Testis (tissue), 3 donors: ENCODE results near the gene KIF20B. TPM values are rescaled to one million over a fixed set of nuclear protein-coding genes. Genes with fewer than 3 reads are reported as not detected.

Experiments
- DNase-seq: peaks from one replicate; pipeline ENCODE4 v3.0.0-alpha.2; 2019
- H3K27ac ChIP-seq, 2 donors: fragments of 200-600 bp; sonication (generic); one replicate each; pipeline ENCODE4 v1.5.1; 2019
- H3K27me3 ChIP-seq: fragments of 200-600 bp; sonication (generic); one replicate; pipeline ENCODE4 v1.5.1; 2019
- H3K36me3 ChIP-seq: fragments of 200-600 bp; sonication (generic); one replicate; pipeline ENCODE4 v1.5.1; 2017; ENCODE audit warnings: low read depth; ENCODE audit errors: missing control alignments
- H3K4me1 ChIP-seq: fragments of 200-600 bp; sonication (generic); one replicate; pipeline ENCODE4 v1.5.1; 2019
- H3K4me3 ChIP-seq, 2 donors: fragments of 200-600 bp; sonication (generic); one replicate each; pipeline ENCODE4 v1.5.1; 2017 to 2019
- H3K9me3 ChIP-seq: fragments of 200-600 bp; sonication (generic); one replicate; pipeline ENCODE4 v1.5.1; 2017
- CTCF ChIP-seq, 3 experiments: fragments of 450-650 bp in 2 of 3; fragments of 200-600 bp in 1 of 3; sonication (generic) in 1 of 3; IDR thresholded peaks; one replicate each; pipeline ENCODE4 v1.5.1; 2016 to 2019; ENCODE audit warnings: antibody characterized with exemption in 3 of 3, mild to moderate bottlenecking in 2 of 3, moderate library complexity in 1 of 3
- POLR2A ChIP-seq: fragments of 450-650 bp; IDR thresholded peaks from one replicate; pipeline ENCODE4 v1.6.1; 2017; ENCODE audit warnings: antibody characterized with exemption, mild to moderate bottlenecking, moderate library complexity
- WGBS, 2 donors: methylation state at CpG; one replicate each; pipeline ENCODE4 v1.1.5; 2018; 5-methylcytosine and 5-hydroxymethylcytosine counted together
- intact Hi-C: fragments of 100-400 bp; cut with DNase I; formaldehyde crosslinking; loops from one replicate; pipeline ENCODE4 v1.15.1; 2023; ENCODE audit warnings: low total_unique reads
- polyA plus RNA-seq: library from polyadenylated mRNA; stranded (reverse); fragments of 350-450 nt; fragmentation: Illumina TruSeq; extraction: RNeasy Lipid Tissue Mini Kit (QIAGEN cat#74804); gene quantifications from one replicate; pipeline ENCODE4 v1.2.3, GENCODE V29; 2014; ENCODE audit warnings: low read depth, low replicate concordance; ENCODE audit not compliant: insufficient read depth
- total RNA-seq, 2 donors: library from RNA; depleted of rRNA; stranded (reverse); fragments of >200 nt; gene quantifications; one replicate each; pipeline ENCODE4 v1.2.3, GENCODE V29; 2016

KIF20B gene
- total and polyA plus RNA-seq, 3 donors from 2014 or later, result 3.0 to 16.9 (median 12.0) TPM

GRCh38 chr10:89684604-89685003 is 16.8 kb upstream of the KIF20B start:
- WGBS, 2 donors, result 93 to 100% methylated on average over 2 of the region's 2 CpGs
- intact Hi-C loops, result no loop called here
- Histone ChIP-seq H3K27ac (no peak overlapping the region), H3K4me1 (no peaks in the 10 kb centered on the region), H3K4me3 (no peak overlapping the region), H3K36me3 (no peaks in the 10 kb centered on the region), H3K27me3 (no peaks in the 10 kb centered on the region), H3K9me3 (no peaks in the 10 kb centered on the region)
- DNase-seq, result no peak
- TF ChIP-seq CTCF (IDR thresholded peaks at IDR 0.05) (no peak), POLR2A (no peak)

- Histone ChIP-seq H3K4me1 (no peaks in the 10 kb centered on the region), H3K4me3 (no peak overlapping the region), H3K9me3 (no peaks in the 10 kb centered on the region), H3K27ac (no peak overlapping the region), H3K27me3 (no peaks in the 10 kb centered on the region), H3K36me3 (no peaks in the 10 kb centered on the region)
- intact Hi-C loops, result no loop called here
- DNase-seq, result no peak
- 89 to 91% methylated on average over 4 of the region's 4 CpGs for WGBS, 2 donors
- TF ChIP-seq POLR2A (no peak), CTCF (IDR thresholded peaks at IDR 0.05) (no peak)
Observed at GRCh38 chr10:89685936-89686335, 15.5 kb upstream of the KIF20B start.

- H3K27ac ChIP-seq, result no peak overlapping the region
- DNase-seq, result no peak
- intact Hi-C loops, result no loop called here
- no peaks in the 10 kb centered on the region for H3K4me1 ChIP-seq
- no peaks in the 10 kb centered on the region for H3K9me3 ChIP-seq
- H3K4me3 ChIP-seq, result no peak overlapping the region
- no peak for TF ChIP-seq POLR2A
- no peaks in the 10 kb centered on the region for H3K36me3 ChIP-seq
- no peaks in the 10 kb centered on the region for H3K27me3 ChIP-seq
- WGBS, 2 donors, result 47 to 91% methylated on average over 2 of the region's 2 CpGs
Observed at GRCh38 chr10:89690027-89690426, 11.4 kb upstream of the KIF20B start.

- no peak overlapping the region for H3K27ac ChIP-seq
- H3K27me3 ChIP-seq, result no peaks in the 10 kb centered on the region
- TF ChIP-seq CTCF (IDR thresholded peaks at IDR 0.05) (no peak), POLR2A (no peak)
- WGBS, 2 donors, result 67 to 95% methylated on average over 4 of the region's 4 CpGs
- H3K9me3 ChIP-seq, result no peaks in the 10 kb centered on the region
- H3K4me1 ChIP-seq, result no peaks in the 10 kb centered on the region
- intact Hi-C loops, result no loop called here
- H3K36me3 ChIP-seq, result no peaks in the 10 kb centered on the region
- H3K4me3 ChIP-seq, result no peak overlapping the region
- no peak for DNase-seq
Observed at GRCh38 chr10:89692416-89692815, 9.0 kb upstream of the KIF20B start.

- Histone ChIP-seq H3K4me3 (no peak overlapping the region), H3K9me3 (no peaks in the 10 kb centered on the region), H3K27me3 (no peaks in the 10 kb centered on the region), H3K36me3 (no peaks in the 10 kb centered on the region), H3K4me1 (no peaks in the 10 kb centered on the region), H3K27ac (no peak overlapping the region)
- intact Hi-C loops, result no loop called here
- WGBS, 2 donors, result 95 to 96% methylated on average over 5 of the region's 5 CpGs
- TF ChIP-seq CTCF (IDR thresholded peaks at IDR 0.05), result no peak
- no peak for TF ChIP-seq POLR2A
- DNase-seq, result no peak
Observed at GRCh38 chr10:89693176-89693575, 8.2 kb upstream of the KIF20B start.
